Gastrocnemius medialis (tissue), 4 donors: ENCODE data around the gene PDLIM3. TPM values are rescaled to one million over a fixed set of nuclear protein-coding genes. Genes with fewer than 3 reads are reported as not detected.
A peak's percentile ranks its signal among the peaks of the same experiment; 100 is the strongest.

Experiments
- ATAC-seq, 2 donors: fragments of 150-250 bp; one replicate each; pipeline ENCODE4 v1.9.1; 2016
- DNase-seq, 2 donors: peaks; one replicate each; pipeline ENCODE4 v3.0.0-alpha.2; 2019
- H3K27ac ChIP-seq, 4 donors: fragments of 200-600 bp; sonication (generic); 1 replicate in 1 of 4; 2 replicates in 3 of 4; pipeline ENCODE4 v1.5.1; 2016 to 2018; ENCODE audit warnings: mild to moderate bottlenecking in 2 of 4, moderate library complexity in 1 of 4
- H3K27me3 ChIP-seq, 3 donors: fragments of 200-600 bp; sonication (generic) in 2 of 3; 1 replicate in 1 of 3; 2 replicates in 2 of 3; pipeline versions ENCODE4 v1.5.1 to v1.6.0; 2016 to 2019; ENCODE audit warnings: mild to moderate bottlenecking in 1 of 3, moderate library complexity in 1 of 3
- H3K36me3 ChIP-seq, 2 donors: fragments of 200-600 bp; sonication (generic) in 1 of 2; one replicate each; pipeline ENCODE4 v1.5.1; 2017 to 2018
- H3K4me1 ChIP-seq, 2 donors: fragments of 200-600 bp; sonication (generic) in 1 of 2; one replicate each; pipeline ENCODE4 v1.5.1; 2016 to 2017; ENCODE audit warnings: mild to moderate bottlenecking in 2 of 2
- H3K4me3 ChIP-seq, 4 donors: fragments of 200-600 bp; sonication (generic) in 3 of 4; 1 replicate in 1 of 4; 2 replicates in 3 of 4; pipeline ENCODE4 v1.5.1; 2016 to 2019; ENCODE audit warnings: mild to moderate bottlenecking in 2 of 4
- H3K9me3 ChIP-seq, 3 donors: fragments of 200-600 bp; sonication (generic) in 2 of 3; 1 replicate in 1 of 3; 2 replicates in 2 of 3; pipeline ENCODE4 v1.5.1; 2016 to 2019
- POLR2A ChIP-seq, 2 donors: fragments of 450-650 bp; IDR thresholded peaks; one replicate each; pipeline ENCODE4 v1.6.1; 2017; ENCODE audit warnings: antibody characterized with exemption in 2 of 2, mild to moderate bottlenecking in 2 of 2, moderate library complexity in 2 of 2
- in situ Hi-C, 4 donors: fragments of 200-750 bp; cut with MboI; loops; one replicate each; pipeline versions ENCODE4 v1.15.0 to v1.8.0; 2017; ENCODE audit warnings: low sequenced_read_pairs in 4 of 4
- intact Hi-C: fragments of 100-400 bp; cut with DNase I; formaldehyde crosslinking; loops from one replicate; pipeline ENCODE4 v1.15.1; 2023; ENCODE audit warnings: low total_unique reads
- total RNA-seq, 4 donors: library from RNA; depleted of rRNA; stranded (reverse); fragments of >200 nt; gene quantifications; one replicate each; pipeline versions ENCODE4 v1.1.0 to v1.2.3, GENCODE V29; 2016
- TF ChIP-seq, protein P1 (sequence below), 5 experiments: fragments of 450-650 bp in 3 of 5; fragments of 200-600 bp in 2 of 5; sonication (generic) in 2 of 5; IDR thresholded peaks in 4 of 5; conservative IDR thresholded peaks in 1 of 5; 1 replicate in 4 of 5; 2 replicates in 1 of 5; pipeline ENCODE4 v1.5.1; 2016 to 2019; ENCODE audit warnings: antibody characterized with exemption in 5 of 5, mild to moderate bottlenecking in 3 of 5, moderate library complexity in 3 of 5

Gene PDLIM3
- total RNA-seq, 4 donors from 2014 or later = 1,062 to 7,224 (median 2,598) TPM

DNA sequence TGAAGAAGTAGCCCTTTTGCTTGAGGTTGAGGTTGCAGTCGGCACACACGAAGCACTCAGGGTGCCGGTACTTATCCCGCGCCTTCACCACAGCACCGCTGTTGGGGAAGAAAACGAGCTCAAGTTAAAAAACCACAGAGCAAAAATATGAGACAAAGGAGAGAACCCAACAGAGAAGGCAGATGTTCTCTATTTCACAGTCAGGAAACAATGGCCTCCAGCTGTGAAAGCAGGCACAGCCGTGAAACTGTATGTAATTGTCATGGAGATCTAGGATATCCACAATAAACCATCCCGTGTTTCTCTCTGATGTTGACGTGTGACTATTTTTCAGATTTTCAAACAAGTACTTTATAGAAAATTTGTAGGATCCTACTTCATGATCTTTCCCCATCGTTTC is 32.9 kb downstream of the PDLIM3 start:
- Histone ChIP-seq H3K9me3 (no peaks in the 10 kb centered on the region), H3K4me3 (no peak overlapping the region), H3K4me1 (peaks cover 23 to 38% of the 10 kb centered on the region in 2 donors), H3K36me3 (peaks cover 0 to 31% of the 10 kb centered on the region in 2 donors), H3K27ac (peak overlapping the region; percentile 83 to 96 (median 92)), H3K27me3 (no peaks in the 10 kb centered on the region)
- no peak for TF ChIP-seq POLR2A (IDR thresholded peaks at IDR 0.05)
- TF ChIP-seq, protein P1, sequence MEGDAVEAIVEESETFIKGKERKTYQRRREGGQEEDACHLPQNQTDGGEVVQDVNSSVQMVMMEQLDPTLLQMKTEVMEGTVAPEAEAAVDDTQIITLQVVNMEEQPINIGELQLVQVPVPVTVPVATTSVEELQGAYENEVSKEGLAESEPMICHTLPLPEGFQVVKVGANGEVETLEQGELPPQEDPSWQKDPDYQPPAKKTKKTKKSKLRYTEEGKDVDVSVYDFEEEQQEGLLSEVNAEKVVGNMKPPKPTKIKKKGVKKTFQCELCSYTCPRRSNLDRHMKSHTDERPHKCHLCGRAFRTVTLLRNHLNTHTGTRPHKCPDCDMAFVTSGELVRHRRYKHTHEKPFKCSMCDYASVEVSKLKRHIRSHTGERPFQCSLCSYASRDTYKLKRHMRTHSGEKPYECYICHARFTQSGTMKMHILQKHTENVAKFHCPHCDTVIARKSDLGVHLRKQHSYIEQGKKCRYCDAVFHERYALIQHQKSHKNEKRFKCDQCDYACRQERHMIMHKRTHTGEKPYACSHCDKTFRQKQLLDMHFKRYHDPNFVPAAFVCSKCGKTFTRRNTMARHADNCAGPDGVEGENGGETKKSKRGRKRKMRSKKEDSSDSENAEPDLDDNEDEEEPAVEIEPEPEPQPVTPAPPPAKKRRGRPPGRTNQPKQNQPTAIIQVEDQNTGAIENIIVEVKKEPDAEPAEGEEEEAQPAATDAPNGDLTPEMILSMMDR (IDR thresholded peaks at IDR 0.05 in 4 of 5, conservative IDR thresholded peaks at IDR 0.05 in 1 of 5) = no peak
- no peak for ATAC-seq
- in situ Hi-C loops = no loop called here
- intact Hi-C loops = loop anchor here (10.0 kb wide), 1 partner anchor 688 kb away; no protein-coding TSS in a partner anchor
- DNase-seq = no peak

DNA sequence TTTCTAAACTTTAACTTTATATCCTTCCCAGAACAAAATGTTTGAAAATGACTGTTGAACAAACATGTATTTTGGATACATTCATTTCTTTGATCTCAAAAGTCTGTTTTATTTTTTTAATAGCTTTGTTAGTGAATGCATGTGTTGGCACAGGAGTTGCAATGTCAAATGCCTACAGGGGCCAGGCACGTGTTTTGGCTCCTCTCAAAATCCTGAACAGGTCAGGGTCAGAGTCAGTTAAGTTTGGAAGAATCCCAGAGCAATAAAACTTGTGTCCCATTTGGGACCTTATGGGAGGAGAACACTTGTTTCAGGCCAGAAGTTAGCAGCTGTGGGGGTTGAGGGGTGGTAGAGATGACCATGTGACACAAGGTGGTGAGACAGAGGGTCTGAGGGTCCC is 34.7 kb downstream of the PDLIM3 start:
- ATAC-seq = no peak
- H3K4me3 ChIP-seq = no peak overlapping the region
- peaks cover 12 to 23% of the 10 kb centered on the region in 2 donors for H3K4me1 ChIP-seq
- no peak for DNase-seq
- H3K27me3 ChIP-seq = no peaks in the 10 kb centered on the region
- H3K36me3 ChIP-seq = peaks cover 0 to 31% of the 10 kb centered on the region in 2 donors
- intact Hi-C loops = loop anchor here (2.0 to 10.0 kb wide), 2 partner anchors 20 to 686 kb away; no protein-coding TSS in a partner anchor
- in situ Hi-C loops = no loop called here
- no peaks in the 10 kb centered on the region for H3K9me3 ChIP-seq
- H3K27ac ChIP-seq = peak overlapping the region; percentile 83 to 96 (median 92)
- TF ChIP-seq, protein P1 (IDR thresholded peaks at IDR 0.05 in 4 of 5, conservative IDR thresholded peaks at IDR 0.05 in 1 of 5) = no peak
- TF ChIP-seq POLR2A (IDR thresholded peaks at IDR 0.05) = no peak

DNA sequence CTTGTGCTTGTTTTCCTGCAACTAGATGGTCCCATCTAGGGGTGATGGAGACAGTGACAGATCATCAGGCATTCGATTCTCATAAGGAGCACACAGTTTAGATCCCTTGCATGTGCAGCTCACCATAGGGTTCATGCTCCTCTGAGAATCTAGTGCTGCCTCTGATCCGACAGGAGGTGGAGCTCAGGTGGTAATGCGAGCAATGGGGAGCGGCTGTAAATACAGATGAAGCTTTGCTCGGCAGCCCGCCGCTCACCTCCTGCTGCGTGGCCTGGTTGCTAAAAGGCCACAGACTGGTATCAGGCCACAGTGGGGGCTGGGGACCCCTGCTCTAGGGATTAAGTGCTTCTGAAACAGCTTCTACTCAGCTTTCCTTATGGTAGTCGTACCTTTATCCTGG is 35.3 kb downstream of the PDLIM3 start:
- in situ Hi-C loops (no loop called here), intact Hi-C loops (loop anchor here (2.0 to 10.0 kb wide), 2 partner anchors 19 to 685 kb away; no protein-coding TSS in a partner anchor)
- DNase-seq = peak in 1 of 2 donors; percentile 76
- H3K4me3 ChIP-seq = no peak overlapping the region
- H3K27me3 ChIP-seq = no peaks in the 10 kb centered on the region
- H3K4me1 ChIP-seq = peaks cover 9 to 20% of the 10 kb centered on the region in 2 donors
- H3K36me3 ChIP-seq = peaks cover 0 to 31% of the 10 kb centered on the region in 2 donors
- TF ChIP-seq POLR2A (IDR thresholded peaks at IDR 0.05) = peak in 1 of 2 donors; percentile 15
- TF ChIP-seq, protein P1 (IDR thresholded peaks at IDR 0.05 in 4 of 5, conservative IDR thresholded peaks at IDR 0.05 in 1 of 5) = peak in 1 of 5 experiments; percentile 21
- H3K27ac ChIP-seq = peak overlapping the region; percentile 83 to 96 (median 92)
- H3K9me3 ChIP-seq = no peaks in the 10 kb centered on the region
- peak; percentile 9 to 16 for ATAC-seq

DNA sequence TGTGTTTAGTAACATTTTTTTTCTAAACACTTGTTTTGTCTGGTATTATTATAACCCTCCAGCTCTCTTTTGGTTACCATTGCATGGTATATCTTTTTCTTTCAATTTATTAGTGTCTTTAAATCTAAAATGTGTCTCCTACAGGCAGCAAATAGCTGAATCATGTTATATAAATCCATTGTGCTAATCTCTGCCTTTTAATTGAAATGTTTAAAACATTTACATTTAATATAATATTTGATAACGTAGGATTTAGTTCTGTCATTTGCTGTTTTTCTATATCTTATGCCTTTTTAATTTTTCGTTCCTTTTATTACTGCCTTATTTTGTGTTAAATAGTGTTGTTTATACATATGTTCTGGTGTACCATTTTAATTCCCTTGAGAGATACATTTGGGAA is 46.7 kb downstream of the PDLIM3 start:
- DNase-seq (no peak), ATAC-seq (no peak)
- no peak for TF ChIP-seq POLR2A (IDR thresholded peaks at IDR 0.05)
- TF ChIP-seq, protein P1 (IDR thresholded peaks at IDR 0.05 in 4 of 5, conservative IDR thresholded peaks at IDR 0.05 in 1 of 5) = no peak
- Histone ChIP-seq H3K9me3 (no peaks in the 10 kb centered on the region), H3K4me3 (no peak overlapping the region), H3K27ac (no peak overlapping the region), H3K27me3 (no peaks in the 10 kb centered on the region), H3K4me1 (no peaks in the 10 kb centered on the region), H3K36me3 (no peaks in the 10 kb centered on the region)
- intact Hi-C loops = no loop called here
- in situ Hi-C loops = loop anchor here in 1 of 4 donors (10.0 kb wide), 1 partner anchor 96 kb away; no protein-coding TSS in a partner anchor
